ENCODE data around the gene AIRE. TPM values are rescaled to one million over a fixed set of nuclear protein-coding genes. Genes with fewer than 3 reads are reported as not detected.

AIRE gene
- total and polyA plus RNA-seq, 4 donors, result 0.05 TPM; not detected in 3

GRCh38 chr21:44272284-44272858 lies 13.3 kb upstream of the AIRE start:
- Histone ChIP-seq H3K27ac (ENCODE audit: low read depth in 1 of 2, low read length in 2 of 2) (no peak overlapping the region), H3K4me3 (ENCODE audit: low read depth in 1 of 3, low read length in 3 of 3) (no peak overlapping the region), H3K9me3 (ENCODE audit: control insufficient read depth in 4 of 4, low read length in 3 of 4) (no peaks in the 10 kb centered on the region), H3K9ac (ENCODE audit: low read depth in 1 of 2, low read length in 2 of 2) (no peak overlapping the region), H3K27me3 (ENCODE audit: control insufficient read depth in 4 of 4, insufficient read depth in 4 of 4, low read length in 3 of 4) (no peaks in the 10 kb centered on the region), H3K4me1 (ENCODE audit: control insufficient read depth in 4 of 4, insufficient read depth in 4 of 4, low read length in 3 of 4) (no peaks in the 10 kb centered on the region), H3K36me3 (ENCODE audit: control insufficient read depth in 4 of 4, insufficient read depth in 3 of 4, low read depth in 1 of 4, low read length in 3 of 4) (no peaks in the 10 kb centered on the region)
- TF ChIP-seq RAD21 (IDR thresholded peaks at IDR 0.05) (no peak), REST (IDR thresholded peaks at IDR 0.05) (no peak), YY1 (IDR thresholded peaks at IDR 0.05) (no peak), HNF4G (IDR thresholded peaks at IDR 0.05) (no peak), NR2F2 (IDR thresholded peaks at IDR 0.05) (no peak)
- DNase-seq (ENCODE audit: low spot score), result no peak
- 89% methylated on average over 18 of the region's 18 CpGs for WGBS

GRCh38 chr21:44273046-44273445 lies 12.6 kb upstream of the AIRE start:
- Histone ChIP-seq H3K27me3 (ENCODE audit: control insufficient read depth in 4 of 4, insufficient read depth in 4 of 4, low read length in 3 of 4) (no peaks in the 10 kb centered on the region), H3K4me3 (ENCODE audit: low read depth in 1 of 3, low read length in 3 of 3) (no peak overlapping the region), H3K36me3 (ENCODE audit: control insufficient read depth in 4 of 4, insufficient read depth in 3 of 4, low read depth in 1 of 4, low read length in 3 of 4) (no peaks in the 10 kb centered on the region), H3K9me3 (ENCODE audit: control insufficient read depth in 4 of 4, low read length in 3 of 4) (no peaks in the 10 kb centered on the region), H3K4me1 (ENCODE audit: control insufficient read depth in 4 of 4, insufficient read depth in 4 of 4, low read length in 3 of 4) (no peaks in the 10 kb centered on the region), H3K9ac (ENCODE audit: low read depth in 1 of 2, low read length in 2 of 2) (no peak overlapping the region), H3K27ac (ENCODE audit: low read depth in 1 of 2, low read length in 2 of 2) (no peak overlapping the region)
- TF ChIP-seq REST (IDR thresholded peaks at IDR 0.05), result no peak
- TF ChIP-seq GABPA (IDR thresholded peaks at IDR 0.05 in 1 of 2, conservative IDR thresholded peaks at IDR 0.05 in 1 of 2), result no peak
- no peak for TF ChIP-seq YY1 (IDR thresholded peaks at IDR 0.05)
- TF ChIP-seq NR2F2 (IDR thresholded peaks at IDR 0.05), result no peak
- no peak for TF ChIP-seq FOXA2 (IDR thresholded peaks at IDR 0.05)
- no peak for TF ChIP-seq RAD21 (IDR thresholded peaks at IDR 0.05)
- no peak for TF ChIP-seq ZBTB33 (IDR thresholded peaks at IDR 0.05)
- TF ChIP-seq FOXA1 (IDR thresholded peaks at IDR 0.05), result no peak
- TF ChIP-seq TAF1 (conservative IDR thresholded peaks at IDR 0.05), result no peak
- no peak for TF ChIP-seq RXRA (IDR thresholded peaks at IDR 0.05)
- no peak for TF ChIP-seq CTCF (IDR thresholded peaks at IDR 0.05; ENCODE audit: low read depth, low read length, missing input control)
- no peak for TF ChIP-seq JUND (IDR thresholded peaks at IDR 0.05)
- TF ChIP-seq HNF4G (IDR thresholded peaks at IDR 0.05), result no peak
- TF ChIP-seq EGR1 (IDR thresholded peaks at IDR 0.05; ENCODE audit: low read depth in 2 of 2), result no peak
- no peak for TF ChIP-seq SP1 (IDR thresholded peaks at IDR 0.05)
- no peak for DNase-seq (ENCODE audit: low spot score)
- WGBS, result 95% methylated on average over 7 of the region's 7 CpGs
